Putamen (tissue), 1 donor: ENCODE results near the gene ANTXR1.

ENCODE experiments used
- DNase-seq: peaks from one replicate; pipeline ENCODE4 v3.0.0-alpha.2; 2016; ENCODE audit warnings: low spot score

The ANTXR1 gene

GRCh38 chr2:69033461-69034095 lies 20.6 kb downstream of the ANTXR1 start:
- DNase-seq = no peak

GRCh38 chr2:69034122-69034521 lies 21.1 kb downstream of the ANTXR1 start:
- no peak for DNase-seq

GRCh38 chr2:69034845-69035244 lies 21.9 kb downstream of the ANTXR1 start:
- DNase-seq = no peak

GRCh38 chr2:69036926-69037325 lies 23.9 kb downstream of the ANTXR1 start:
- no peak for DNase-seq

GRCh38 chr2:69041214-69041613 lies 28.2 kb downstream of the ANTXR1 start:
- no peak for DNase-seq

- DNase-seq = no peak
Measured at GRCh38 chr2:69043736-69044400, 30.9 kb downstream of the ANTXR1 start.

- no peak for DNase-seq
Measured at GRCh38 chr2:69046221-69046662, 33.3 kb downstream of the ANTXR1 start.

- DNase-seq = no peak
Measured at GRCh38 chr2:69047625-69048145, 34.7 kb downstream of the ANTXR1 start.

- no peak for DNase-seq
Measured at GRCh38 chr2:69050802-69051201, 37.8 kb downstream of the ANTXR1 start.

- DNase-seq = no peak
Measured at GRCh38 chr2:69053416-69053965, 40.5 kb downstream of the ANTXR1 start.

- no peak for DNase-seq
Measured at GRCh38 chr2:69054431-69054830, 41.5 kb downstream of the ANTXR1 start.

- no peak for DNase-seq
Measured at GRCh38 chr2:69055688-69056470, 42.9 kb downstream of the ANTXR1 start.

- DNase-seq = no peak
Measured at GRCh38 chr2:69057660-69058059, 44.7 kb downstream of the ANTXR1 start.

- no peak for DNase-seq
Measured at GRCh38 chr2:69059731-69060290, 46.8 kb downstream of the ANTXR1 start.

GRCh38 chr2:69060938-69061501 lies 48.0 kb downstream of the ANTXR1 start:
- no peak for DNase-seq

GRCh38 chr2:69061525-69061924 lies 48.5 kb downstream of the ANTXR1 start:
- no peak for DNase-seq

GRCh38 chr2:69062307-69062962 lies 49.5 kb downstream of the ANTXR1 start:
- DNase-seq = no peak

GRCh38 chr2:69065735-69066336 lies 52.9 kb downstream of the ANTXR1 start:
- DNase-seq = no peak

GRCh38 chr2:69067026-69067630 lies 54.1 kb downstream of the ANTXR1 start:
- DNase-seq = no peak

GRCh38 chr2:69067866-69068265 lies 54.9 kb downstream of the ANTXR1 start:
- DNase-seq = no peak
